ENCODE data around the gene TRIM38.
"Not testable (repeated sequence)": the region's sequence is repeated elsewhere in the genome, so short reads cannot be mapped to it uniquely, and the experiment has no call there.

The TRIM38 gene

GRCh38 chr6:26000366-26001144 lies 38.0 kb downstream of the TRIM38 start:
- no peaks in the 10 kb centered on the region for H3K27me3 Mint-ChIP-seq (ENCODE audit: low read depth)
- no peaks in the 10 kb centered on the region for H3K4me1 Mint-ChIP-seq
- H3K36me3 Mint-ChIP-seq (ENCODE audit: low read depth), result peaks cover 4% of the 10 kb centered on the region
- TF ChIP-seq CTCF (IDR thresholded peaks at IDR 0.05; ENCODE audit: unreplicated experiment in 3 of 3), result no peak
- no peaks in the 10 kb centered on the region for H3K9me3 Mint-ChIP-seq
- H3K27ac Mint-ChIP-seq, result no peak overlapping the region
- H3K4me3 Mint-ChIP-seq, result no peak overlapping the region

- Mint-ChIP-seq H3K27me3 (ENCODE audit: low read depth) (no peaks in the 10 kb centered on the region), H3K4me3 (no peak overlapping the region), H3K4me1 (peaks cover 22% of the 10 kb centered on the region), H3K27ac (no peak overlapping the region), H3K36me3 (ENCODE audit: low read depth) (peaks cover 4% of the 10 kb centered on the region), H3K9me3 (no peaks in the 10 kb centered on the region)
- TF ChIP-seq CTCF (IDR thresholded peaks at IDR 0.05; ENCODE audit: unreplicated experiment in 3 of 3), result peak; percentile 80 to 89 (median 81)
Measured at GRCh38 chr6:26003102-26003694, 40.6 kb downstream of the TRIM38 start.

- no peak for TF ChIP-seq CTCF (IDR thresholded peaks at IDR 0.05; ENCODE audit: unreplicated experiment in 3 of 3)
- H3K9me3 Mint-ChIP-seq, result no peaks in the 10 kb centered on the region
- H3K27me3 Mint-ChIP-seq (ENCODE audit: low read depth), result no peaks in the 10 kb centered on the region
- no peak overlapping the region for H3K27ac Mint-ChIP-seq
- H3K4me3 Mint-ChIP-seq, result no peak overlapping the region
- H3K36me3 Mint-ChIP-seq (ENCODE audit: low read depth), result no peaks in the 10 kb centered on the region
- H3K4me1 Mint-ChIP-seq, result peaks cover 28% of the 10 kb centered on the region
Measured at GRCh38 chr6:26006086-26006939, 43.7 kb downstream of the TRIM38 start.

GRCh38 chr6:26006940-26007305 lies 44.3 kb downstream of the TRIM38 start:
- H3K4me3 Mint-ChIP-seq; H3K27me3 Mint-ChIP-seq (ENCODE audit: low read depth); H3K9me3 Mint-ChIP-seq; H3K27ac Mint-ChIP-seq; H3K36me3 Mint-ChIP-seq (ENCODE audit: low read depth): not testable (repeated sequence)
- H3K4me1 Mint-ChIP-seq, result peaks cover 28% of the 10 kb centered on the region

GRCh38 chr6:26008470-26008869 lies 45.9 kb downstream of the TRIM38 start:
- H3K9me3 Mint-ChIP-seq, result no peaks in the 10 kb centered on the region
- H3K36me3 Mint-ChIP-seq (ENCODE audit: low read depth), result no peaks in the 10 kb centered on the region
- H3K27ac Mint-ChIP-seq, result no peak overlapping the region

More at GRCh38 chr6:26008470-26008869, 45.9 kb downstream of the TRIM38 start:
- Mint-ChIP-seq H3K4me1 (peaks cover 28% of the 10 kb centered on the region), H3K4me3 (no peak overlapping the region), H3K27me3 (ENCODE audit: low read depth) (no peaks in the 10 kb centered on the region)
- TF ChIP-seq CTCF (IDR thresholded peaks at IDR 0.05; ENCODE audit: unreplicated experiment in 3 of 3), result no peak
